ENCODE measurements around the gene FOXL2.

Gene FOXL2

DNA sequence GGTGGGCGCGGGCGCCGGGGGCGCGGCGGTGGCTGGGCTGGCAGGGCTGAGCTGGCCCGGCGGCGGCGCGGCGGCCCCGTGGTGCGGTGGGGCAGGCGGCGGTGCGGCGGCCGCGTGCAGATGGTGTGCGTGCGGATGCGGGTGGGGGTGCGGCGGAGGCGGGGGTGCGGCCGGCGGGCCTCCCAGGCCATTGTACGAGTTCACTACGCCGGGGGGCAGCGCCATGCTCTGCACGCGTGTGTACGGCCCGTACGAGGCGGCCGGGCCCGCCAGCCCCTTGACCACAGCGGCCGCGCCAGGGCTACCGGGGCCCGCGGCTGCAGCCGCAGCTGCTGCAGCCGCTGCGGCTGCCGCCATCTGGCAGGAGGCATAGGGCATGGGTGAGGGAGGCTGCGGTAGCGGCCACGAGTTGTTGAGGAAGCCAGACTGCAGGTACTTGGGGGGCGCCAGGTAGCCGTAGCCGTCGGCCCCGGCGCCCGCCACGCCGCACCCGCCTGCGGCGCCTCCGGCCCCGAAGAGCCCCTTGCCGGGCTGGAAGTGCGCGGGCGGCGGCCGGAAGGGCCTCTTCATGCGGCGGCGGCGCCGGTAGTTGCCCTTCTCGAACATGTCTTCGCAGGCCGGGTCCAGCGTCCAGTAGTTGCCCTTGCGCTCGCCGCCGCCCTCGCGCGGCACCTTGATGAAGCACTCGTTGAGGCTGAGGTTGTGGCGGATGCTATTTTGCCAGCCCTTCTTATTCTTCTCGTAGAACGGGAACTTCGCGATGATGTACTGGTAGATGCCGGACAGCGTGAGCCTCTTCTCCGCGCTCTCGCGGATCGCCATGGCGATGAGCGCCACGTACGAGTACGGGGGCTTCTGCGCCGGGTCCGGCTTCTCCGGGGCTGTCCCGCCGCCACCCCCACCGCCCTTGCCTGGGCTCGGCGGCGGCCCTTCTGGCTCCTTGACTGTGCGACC lies 951 bp downstream of the FOXL2 start:
- DNase-seq (ENCODE audit: low read depth), result no peak

- no peak for DNase-seq (ENCODE audit: low read depth)
Measured at GRCh38 chr3:138944929-138945708, 1.8 kb downstream of the FOXL2 start.

DNA sequence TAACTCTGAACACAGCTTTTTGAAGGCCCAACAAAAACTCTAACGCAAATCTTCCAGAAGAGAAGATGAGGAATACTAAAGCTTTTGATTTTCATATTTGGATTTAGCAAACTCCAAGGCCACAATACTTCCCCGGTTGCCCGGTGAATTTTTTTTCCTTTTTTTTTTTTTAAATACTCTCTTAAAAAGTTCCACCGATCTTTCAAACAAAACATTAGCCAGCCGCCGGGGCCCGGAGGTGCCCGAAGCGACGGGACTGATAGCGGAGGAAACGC lies 2.3 kb downstream of the FOXL2 start:
- no peak for DNase-seq (ENCODE audit: low read depth)

DNA sequence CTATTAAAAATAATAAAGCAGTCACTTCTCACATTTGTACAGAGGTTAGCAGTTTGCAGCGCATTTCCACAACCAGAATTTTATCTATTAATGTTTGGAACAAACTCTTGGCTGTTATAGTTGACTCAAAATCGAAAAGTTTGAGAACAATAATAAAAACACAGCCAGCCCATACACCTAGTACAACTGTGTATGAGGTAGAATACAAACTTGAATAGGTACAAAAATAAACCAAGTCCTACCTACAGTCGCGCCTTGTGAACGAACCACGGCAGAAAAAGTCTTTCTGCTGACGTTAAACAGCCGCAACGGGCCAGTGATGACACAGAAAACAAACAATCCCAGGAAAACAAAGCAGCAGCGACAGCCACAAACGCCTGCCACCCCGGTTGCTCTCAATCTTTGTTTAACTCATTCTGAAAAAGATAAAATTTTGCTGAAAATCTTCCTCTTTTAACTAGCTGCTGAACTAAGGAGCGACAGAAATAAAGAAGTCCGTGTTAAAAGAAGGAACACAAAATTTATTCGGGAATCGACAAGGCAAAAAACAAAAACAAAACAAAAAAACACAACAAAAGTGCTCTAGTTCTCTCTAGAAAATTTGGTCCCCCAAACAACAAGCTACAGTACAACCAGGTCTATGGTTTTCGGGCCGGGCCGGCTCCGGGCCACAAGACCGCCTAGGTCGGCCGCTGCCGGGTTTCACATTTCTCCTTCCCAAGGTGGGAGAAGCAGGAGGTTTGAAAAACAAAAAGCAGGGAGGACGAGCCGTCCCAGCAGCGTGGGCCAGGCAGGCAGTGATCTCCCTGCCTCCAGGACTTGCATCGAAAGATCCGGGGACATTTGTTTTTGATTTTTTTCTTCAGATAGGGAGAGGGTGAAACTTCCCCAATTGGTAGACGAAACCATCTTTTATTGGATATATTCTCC lies 2.9 kb downstream of the FOXL2 start:
- no peak for DNase-seq (ENCODE audit: low read depth)

DNA sequence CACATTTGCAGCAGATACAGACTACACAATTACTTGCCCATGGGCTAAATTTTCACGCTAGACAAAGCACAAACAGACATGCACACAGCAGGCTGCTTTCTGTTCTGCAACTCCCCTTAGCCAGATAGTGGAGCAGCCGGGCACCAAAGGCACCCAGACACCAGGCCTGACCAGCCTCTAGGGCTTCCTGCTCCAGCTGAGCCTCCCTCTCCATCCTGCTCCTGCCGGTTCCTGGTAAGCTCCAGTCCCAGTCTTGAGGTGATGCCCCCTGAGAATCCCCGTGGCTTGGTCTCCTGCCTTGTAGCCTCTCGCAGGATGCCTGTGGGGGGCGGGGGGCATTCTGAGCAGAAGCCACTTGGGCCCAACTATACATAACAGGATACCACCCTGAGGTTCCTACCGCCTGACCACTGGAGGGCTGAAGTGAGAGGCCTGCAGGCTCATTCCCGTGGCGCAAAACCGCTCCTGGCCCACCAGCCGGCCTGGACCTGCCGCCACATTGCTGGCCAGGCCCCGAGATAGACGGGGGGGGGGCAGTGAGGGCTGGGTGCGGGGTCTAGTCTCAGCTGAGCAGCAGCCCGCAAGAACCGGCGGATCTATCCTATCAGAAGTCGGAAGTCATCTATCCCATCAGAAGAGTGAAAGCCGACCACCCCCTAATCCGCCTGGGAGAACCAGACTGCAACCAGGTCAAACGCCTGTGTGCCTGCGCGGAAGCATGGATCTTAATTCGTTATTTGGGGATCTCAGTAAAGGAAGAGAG lies 3.9 kb downstream of the FOXL2 start:
- no peak for DNase-seq (ENCODE audit: low read depth)

GRCh38 chr3:138942271-138942670 lies 4.7 kb downstream of the FOXL2 start:
- DNase-seq (ENCODE audit: low read depth), result no peak

DNA sequence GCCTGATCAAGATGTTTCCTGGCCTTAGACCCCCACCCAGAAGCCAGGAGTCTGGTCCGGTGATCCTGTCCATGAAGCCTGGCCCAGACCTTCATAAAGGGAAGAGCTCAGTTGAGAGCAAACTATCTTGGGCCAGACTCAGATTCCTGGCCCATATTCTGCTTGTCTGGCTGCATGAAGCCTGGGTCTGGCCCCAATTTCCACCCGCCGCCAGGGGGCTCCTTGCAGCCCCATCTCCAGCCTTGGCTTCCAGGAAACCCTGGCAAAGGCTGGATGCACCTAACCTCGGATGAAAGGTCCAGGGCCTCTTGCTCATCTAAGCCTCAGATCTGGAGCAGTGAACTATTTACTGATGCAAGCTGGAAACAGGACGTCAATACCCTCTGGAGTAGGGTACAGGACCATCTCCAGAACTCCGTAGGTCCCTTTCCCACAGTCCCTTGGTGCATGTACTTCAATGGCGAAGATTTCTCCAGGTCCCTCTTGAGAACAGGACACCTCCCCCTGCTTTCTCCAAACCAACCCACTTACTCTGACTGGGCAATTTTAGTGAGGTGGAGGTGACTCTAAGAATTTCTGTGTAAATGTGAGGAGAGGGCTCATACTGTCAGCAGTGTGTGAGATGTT lies 5.6 kb downstream of the FOXL2 start:
- DNase-seq (ENCODE audit: low read depth), result no peak

DNA sequence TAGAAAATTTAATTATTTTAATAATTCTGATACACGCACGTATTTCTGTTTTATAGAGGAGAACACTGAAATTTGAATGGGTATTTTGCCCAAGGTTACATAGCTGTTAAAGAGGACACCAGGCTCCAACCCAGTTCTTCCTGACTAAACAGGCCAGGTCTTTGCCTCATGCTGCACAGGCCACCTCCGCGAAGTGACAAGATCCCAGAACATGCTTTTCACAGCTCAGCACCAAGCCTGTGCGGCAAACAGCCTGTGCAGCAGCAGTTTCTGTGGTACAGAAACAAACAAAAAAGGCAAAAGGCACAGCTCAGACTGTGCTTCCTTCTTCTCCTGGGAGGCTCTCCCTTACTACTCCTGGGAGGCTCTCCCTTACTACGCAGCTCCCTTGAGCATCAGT lies 6.5 kb downstream of the FOXL2 start:
- DNase-seq (ENCODE audit: low read depth), result no peak

GRCh38 chr3:138939561-138940241 lies 7.2 kb downstream of the FOXL2 start:
- DNase-seq (ENCODE audit: low read depth), result no peak

GRCh38 chr3:138938877-138939560 lies 7.9 kb downstream of the FOXL2 start:
- no peak for DNase-seq (ENCODE audit: low read depth)

DNA sequence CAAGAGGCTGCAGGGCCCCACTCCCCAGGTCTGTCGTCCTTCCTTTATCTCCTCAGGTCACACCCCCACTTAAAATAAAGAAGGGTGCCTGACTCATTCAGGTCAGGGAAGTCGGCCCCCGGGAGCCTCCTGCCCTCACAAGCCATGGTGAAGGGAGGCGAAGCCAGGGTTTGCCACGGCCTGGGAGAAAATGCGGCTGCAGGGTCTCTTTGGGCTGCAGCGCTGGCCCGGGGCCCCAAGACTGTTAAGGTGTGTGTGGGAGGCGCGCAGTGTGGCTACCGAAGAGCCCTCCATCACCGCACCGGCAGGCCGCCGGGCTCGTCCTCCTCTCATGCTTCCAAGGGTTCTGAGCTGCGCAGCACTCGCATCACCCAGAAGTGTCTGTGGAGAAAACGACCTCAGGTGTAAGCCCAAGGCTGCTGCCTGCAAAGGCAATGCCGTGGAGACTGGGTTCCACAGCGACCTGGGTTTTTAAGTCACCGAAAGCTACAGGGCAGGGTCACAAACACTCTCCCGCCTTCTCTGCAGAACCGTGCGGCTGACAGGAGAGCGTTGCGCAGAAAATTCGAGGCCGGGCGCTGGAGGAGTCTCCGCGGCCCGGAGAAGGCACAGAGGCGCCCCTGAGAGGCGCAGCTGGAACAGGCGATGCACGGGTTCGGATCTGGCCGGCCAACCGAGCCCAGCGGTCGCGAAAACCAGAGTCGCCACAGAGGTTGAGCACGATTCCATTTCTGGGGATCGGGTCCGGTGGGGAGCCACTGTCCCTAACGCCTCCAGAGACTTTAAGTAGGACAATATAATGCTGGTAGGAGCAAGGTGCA lies 8.7 kb downstream of the FOXL2 start:
- DNase-seq (ENCODE audit: low read depth), result no peak

DNA sequence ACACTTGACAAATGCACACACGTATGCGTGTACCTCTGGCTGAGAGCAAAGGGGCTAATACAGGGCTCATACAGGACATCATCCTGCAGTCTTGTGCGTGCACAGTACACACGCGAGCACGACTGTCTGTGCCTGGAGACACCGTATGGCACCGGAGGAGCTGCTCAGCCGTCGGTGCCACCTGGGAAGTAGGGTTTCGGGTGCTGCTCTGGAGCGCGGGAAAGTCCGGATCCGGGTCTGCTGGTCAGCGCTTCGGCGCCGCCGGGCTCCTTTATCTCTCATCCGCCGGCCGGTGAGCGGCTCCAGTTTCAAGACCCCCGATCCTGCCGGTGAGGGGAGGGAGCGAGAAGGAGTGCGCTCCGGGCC lies 9.3 kb downstream of the FOXL2 start:
- no peak for DNase-seq (ENCODE audit: low read depth)

GRCh38 chr3:138936741-138937689 lies 9.9 kb downstream of the FOXL2 start:
- DNase-seq (ENCODE audit: low read depth), result no peak

- peak; percentile 47 for DNase-seq (ENCODE audit: low read depth)
Measured at GRCh38 chr3:138935863-138936740, 10.8 kb downstream of the FOXL2 start.

GRCh38 chr3:138935505-138935862 lies 11.5 kb downstream of the FOXL2 start:
- no peak for DNase-seq (ENCODE audit: low read depth)

DNA sequence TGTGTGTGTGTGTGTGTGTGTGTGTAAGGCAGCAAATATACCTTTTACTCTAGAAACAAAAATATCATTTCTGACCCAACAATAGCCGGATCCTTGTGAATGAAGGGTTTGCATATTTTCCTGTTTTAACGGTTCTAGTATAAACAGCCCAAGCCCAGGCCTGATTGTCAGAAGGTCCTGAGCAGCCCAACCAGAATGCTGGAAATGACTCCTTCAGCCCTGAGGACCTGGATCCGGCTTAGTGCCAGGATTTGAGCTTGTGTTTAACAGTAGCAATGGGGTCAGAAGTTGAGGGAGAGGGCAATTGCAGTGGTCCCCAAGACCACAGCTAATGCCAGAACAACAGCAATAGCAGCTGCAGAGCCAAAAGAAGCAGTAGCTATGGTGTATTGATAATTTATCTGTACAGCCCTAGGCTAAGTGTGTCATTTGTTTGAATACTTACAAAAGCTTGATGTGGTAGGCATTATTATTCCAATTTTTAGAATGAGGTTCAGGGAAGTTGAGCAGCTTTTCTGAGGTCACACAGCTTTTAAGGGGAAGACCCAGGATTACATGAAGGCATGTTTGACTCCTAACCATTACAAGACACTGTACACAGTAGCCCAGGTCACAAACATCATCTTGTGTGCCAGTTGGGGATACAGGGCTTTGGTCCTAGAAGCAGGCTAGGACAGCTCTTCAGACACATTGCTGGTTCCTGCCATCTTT lies 12.8 kb downstream of the FOXL2 start:
- no peak for DNase-seq (ENCODE audit: low read depth)

Measured in stimulated activated CD8-positive, alpha-beta memory T cell treated with anti-CD3 and anti-CD28 coated beads, Interleukin-12 subunit alpha, Interleukin-12 subunit beta, amount 100 ng/mL, for 1 hour (primary cell).